NCI-H187 treated with DMSO at 0.1 percent for 48 hours (cell line): ENCODE measurements around the gene STH.

Experiments used
- DNase-seq: peaks from one replicate; lab custom pipeline; 2025; lab: John Stamatoyannopoulos, UW

Gene STH

DNA sequence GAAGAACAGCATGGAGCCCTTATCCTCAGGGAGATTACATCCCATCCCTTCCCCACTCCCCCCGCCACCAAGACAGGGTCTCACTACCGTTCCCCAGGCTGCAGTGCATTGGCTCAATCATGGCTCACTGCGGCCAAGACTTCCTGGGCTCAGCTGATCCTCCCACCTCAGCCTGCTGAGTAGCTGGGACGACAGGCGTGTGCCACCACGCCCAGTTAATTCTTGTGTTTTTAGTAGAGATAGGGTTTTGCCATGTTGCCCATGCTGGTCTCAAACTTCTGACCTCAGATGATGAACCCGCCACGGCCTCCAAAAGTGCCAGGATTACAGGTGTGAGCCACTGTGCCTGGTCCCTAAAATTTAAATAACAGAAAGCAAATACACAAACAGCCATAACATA is 48.8 kb downstream of the STH start:
- no peak for DNase-seq
